Measurements from ENCODE around the gene SUSD6. TPM values are rescaled to one million over a fixed set of nuclear protein-coding genes. Genes with fewer than 3 reads are reported as not detected.

The SUSD6 gene
- total RNA-seq, 2 donors from 2014 or later, result 24.6 to 25.1 TPM

DNA sequence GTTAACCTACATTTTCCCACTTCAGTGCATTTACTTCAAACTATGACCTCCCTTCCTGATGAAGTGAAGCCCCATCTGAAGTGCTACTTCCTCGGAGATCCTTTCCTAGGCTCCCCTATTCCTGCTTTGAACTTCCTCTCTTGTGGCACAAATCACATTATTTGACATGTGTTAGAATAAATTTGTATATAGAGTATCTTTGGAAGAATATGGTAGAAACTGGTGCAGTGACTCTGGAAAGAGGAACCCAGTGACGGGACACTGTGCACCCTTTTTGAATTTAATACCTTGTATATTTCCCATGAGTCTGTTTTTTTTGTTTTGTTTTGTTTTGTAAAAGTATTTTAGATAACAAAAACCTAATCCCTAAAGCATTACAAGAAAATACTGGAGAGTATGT is 89.2 kb downstream of the SUSD6 start:
- DNase-seq (no peak), ATAC-seq (no peak)
- Histone ChIP-seq H3K36me3 (replicated peaks in 1 of 2; ENCODE audit: insufficient read depth in 1 of 2, low read depth in 2 of 2) (no peaks in the 10 kb centered on the region), H3K27ac (peak overlapping the region in 3 of 4 donors; percentile 24 to 71 (median 50)), H3K4me3 (no peak overlapping the region), H3K4me1 (peaks cover 78% of the 10 kb centered on the region), H3K27me3 (no peaks in the 10 kb centered on the region), H3K9me3 (no peaks in the 10 kb centered on the region)
- no peak for TF ChIP-seq POLR2A (IDR thresholded peaks at IDR 0.05)
- TF ChIP-seq, protein P1, sequence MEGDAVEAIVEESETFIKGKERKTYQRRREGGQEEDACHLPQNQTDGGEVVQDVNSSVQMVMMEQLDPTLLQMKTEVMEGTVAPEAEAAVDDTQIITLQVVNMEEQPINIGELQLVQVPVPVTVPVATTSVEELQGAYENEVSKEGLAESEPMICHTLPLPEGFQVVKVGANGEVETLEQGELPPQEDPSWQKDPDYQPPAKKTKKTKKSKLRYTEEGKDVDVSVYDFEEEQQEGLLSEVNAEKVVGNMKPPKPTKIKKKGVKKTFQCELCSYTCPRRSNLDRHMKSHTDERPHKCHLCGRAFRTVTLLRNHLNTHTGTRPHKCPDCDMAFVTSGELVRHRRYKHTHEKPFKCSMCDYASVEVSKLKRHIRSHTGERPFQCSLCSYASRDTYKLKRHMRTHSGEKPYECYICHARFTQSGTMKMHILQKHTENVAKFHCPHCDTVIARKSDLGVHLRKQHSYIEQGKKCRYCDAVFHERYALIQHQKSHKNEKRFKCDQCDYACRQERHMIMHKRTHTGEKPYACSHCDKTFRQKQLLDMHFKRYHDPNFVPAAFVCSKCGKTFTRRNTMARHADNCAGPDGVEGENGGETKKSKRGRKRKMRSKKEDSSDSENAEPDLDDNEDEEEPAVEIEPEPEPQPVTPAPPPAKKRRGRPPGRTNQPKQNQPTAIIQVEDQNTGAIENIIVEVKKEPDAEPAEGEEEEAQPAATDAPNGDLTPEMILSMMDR (IDR thresholded peaks at IDR 0.05), result no peak
- intact Hi-C loops (cut with DNase I), result no loop called here
- 49 to 66% methylated on average over 2 of the region's 2 CpGs for WGBS, 2 donors

DNA sequence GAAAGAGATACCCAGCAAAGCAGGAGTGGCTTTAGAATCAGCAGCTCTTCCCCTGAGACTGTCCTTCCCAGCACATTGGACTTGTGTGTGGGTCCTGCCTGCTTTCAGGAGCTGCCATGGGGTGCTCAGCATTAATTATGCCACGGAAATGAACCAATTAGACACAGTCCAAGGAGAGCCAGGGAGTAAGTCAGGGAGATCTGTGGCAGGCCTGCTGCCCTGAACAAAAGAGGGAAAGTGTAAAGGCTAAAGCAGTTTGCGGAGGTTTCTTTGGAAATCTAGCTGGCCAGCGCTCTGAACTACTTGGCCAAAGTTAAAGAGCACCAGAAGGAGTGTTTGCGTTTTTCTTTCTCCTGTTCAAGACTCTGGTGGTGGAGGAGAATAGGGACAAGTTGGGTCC is 89.9 kb downstream of the SUSD6 start:
- peaks cover 71% of the 10 kb centered on the region for H3K4me1 ChIP-seq
- TF ChIP-seq, protein P1 (IDR thresholded peaks at IDR 0.05), result no peak

DNA sequence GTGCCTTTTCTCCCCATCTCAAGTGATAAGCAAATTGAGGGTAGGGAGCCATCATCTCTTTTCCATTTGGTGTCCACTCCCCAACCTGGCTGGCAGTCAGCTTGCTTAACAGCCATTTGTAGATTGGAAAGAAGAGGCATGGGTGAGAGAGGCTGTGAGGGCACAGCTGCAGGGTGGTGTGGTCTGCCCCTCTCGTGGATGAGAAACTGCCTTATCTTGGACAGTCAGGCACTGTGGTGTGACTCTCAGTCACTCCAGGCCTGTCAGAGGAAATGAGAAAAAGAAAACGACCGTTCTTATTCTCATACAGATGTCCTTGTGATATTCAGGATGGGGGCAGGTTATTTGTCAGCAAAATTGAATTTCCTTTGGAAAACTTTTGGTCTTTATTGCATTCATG is 90.5 kb downstream of the SUSD6 start:
- Histone ChIP-seq H3K4me1 (peaks cover 66% of the 10 kb centered on the region), H3K36me3 (replicated peaks in 1 of 2; ENCODE audit: insufficient read depth in 1 of 2, low read depth in 2 of 2) (no peaks in the 10 kb centered on the region), H3K9me3 (no peaks in the 10 kb centered on the region), H3K4me3 (no peak overlapping the region), H3K27ac (peak overlapping the region in 2 of 4 donors; percentile 31 to 71), H3K27me3 (no peaks in the 10 kb centered on the region)
- intact Hi-C loops (cut with DNase I), result no loop called here
- TF ChIP-seq POLR2A (IDR thresholded peaks at IDR 0.05), result no peak
- TF ChIP-seq, protein P1 (IDR thresholded peaks at IDR 0.05), result no peak
- WGBS, 2 donors, result 9 to 26% methylated on average over 3 of the region's 3 CpGs
- no peak for DNase-seq
- no peak for ATAC-seq

More for the DNA sequence above, 89.9 kb downstream of the SUSD6 start:
- ATAC-seq, result no peak
- DNase-seq, result no peak
- Histone ChIP-seq H3K27me3 (no peaks in the 10 kb centered on the region), H3K36me3 (replicated peaks in 1 of 2; ENCODE audit: insufficient read depth in 1 of 2, low read depth in 2 of 2) (no peaks in the 10 kb centered on the region), H3K27ac (peak overlapping the region in 3 of 4 donors; percentile 18 to 71 (median 31)), H3K4me3 (no peak overlapping the region), H3K9me3 (no peaks in the 10 kb centered on the region)
- intact Hi-C loops (cut with DNase I), result no loop called here
- 53 to 68% methylated on average over 4 of the region's 4 CpGs for WGBS, 2 donors

DNA sequence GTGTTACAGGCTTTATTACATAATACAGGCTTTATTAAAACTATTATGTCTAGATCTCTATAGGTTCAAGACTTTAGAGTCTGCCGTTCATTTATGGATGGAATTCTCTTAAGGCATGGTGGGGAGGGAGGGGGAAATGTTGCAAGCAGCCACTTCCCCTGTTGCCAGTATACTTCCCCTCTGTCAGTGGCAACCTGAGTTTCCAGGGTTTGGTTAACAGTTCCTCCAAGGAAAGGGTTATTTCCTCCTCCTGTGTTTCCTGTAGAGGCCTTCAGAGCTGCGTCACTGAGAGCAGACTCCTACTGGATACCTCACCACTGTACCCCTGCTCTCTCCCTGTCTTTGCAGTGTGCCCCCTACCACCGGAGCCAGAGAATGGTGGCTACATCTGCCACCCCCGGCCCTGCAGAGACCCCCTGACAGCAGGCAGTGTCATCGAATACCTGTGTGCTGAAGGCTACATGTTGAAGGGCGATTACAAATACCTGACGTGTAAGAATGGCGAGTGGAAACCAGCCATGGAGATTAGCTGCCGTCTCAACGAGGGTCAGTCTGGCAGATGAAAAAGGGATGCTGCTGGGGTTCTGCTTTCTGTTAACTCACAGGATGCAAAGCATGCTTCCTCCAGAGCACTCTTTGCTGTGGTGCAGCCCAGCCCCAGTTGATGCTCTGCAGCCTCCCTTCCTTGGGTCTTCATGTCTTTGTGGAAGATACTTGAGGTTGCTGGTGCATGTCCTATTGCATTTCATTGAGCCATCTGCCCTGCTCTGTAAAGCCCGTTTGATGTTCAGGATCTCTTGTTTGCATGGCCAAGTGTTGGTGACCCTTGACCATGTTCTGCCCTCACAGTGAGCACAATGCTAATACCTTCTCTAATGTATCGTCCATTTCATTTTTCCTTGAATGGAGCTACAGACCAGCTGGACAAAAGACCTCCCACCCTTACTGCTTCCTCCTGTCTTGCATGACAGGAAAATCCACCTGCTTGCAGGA is 91.9 kb downstream of the SUSD6 start:
- ATAC-seq (no peak), DNase-seq (no peak)
- intact Hi-C loops (cut with DNase I), result no loop called here
- Histone ChIP-seq H3K27me3 (no peaks in the 10 kb centered on the region), H3K4me3 (no peak overlapping the region), H3K36me3 (replicated peaks in 1 of 2; ENCODE audit: insufficient read depth in 1 of 2, low read depth in 2 of 2) (no peaks in the 10 kb centered on the region), H3K9me3 (no peaks in the 10 kb centered on the region), H3K27ac (peak overlapping the region in 2 of 4 donors; percentile 16 to 71), H3K4me1 (peaks cover 51% of the 10 kb centered on the region)
- 75 to 78% methylated on average over 12 of the region's 12 CpGs for WGBS, 2 donors
- TF ChIP-seq, protein P1 (IDR thresholded peaks at IDR 0.05), result no peak
